OCI-LY3 (cell line): ENCODE data around the gene DDB1.

Experiments used
- H2AFZ ChIP-seq: fragments of 200-600, 300-600 bp; shearing (Covaris generic); 2 replicates; pipeline ENCODE4 v1.6.0; 2014; ENCODE audit warnings: antibody characterized with exemption, low read depth, low read length
- H3K27ac ChIP-seq: fragments of 200-600, 300-600 bp; sonication (generic); 2 replicates; pipeline ENCODE4 v1.5.1; 2014; ENCODE audit warnings: mild to moderate bottlenecking, low read length, moderate library complexity, mixed read lengths
- H3K27me3 ChIP-seq: fragments of 200-600, 300-600 bp; sonication (generic); 2 replicates; pipeline ENCODE4 v1.6.1; 2014; ENCODE audit warnings: low read depth, low read length, mixed read lengths
- H3K36me3 ChIP-seq: fragments of 200-600, 300-600 bp; sonication (generic); replicated peaks from 2 replicates; pipeline ENCODE3; 2014; ENCODE audit warnings: low read depth, low read length, mixed read lengths
- H3K4me1 ChIP-seq: fragments of 300-600, 200-600 bp; sonication (generic); 2 replicates; pipeline ENCODE4 v1.6.1; 2014; ENCODE audit warnings: low read length, mixed read lengths
- H3K4me2 ChIP-seq: fragments of 200-600, 300-600 bp; sonication (generic); 2 replicates; pipeline ENCODE4 v1.6.1; 2014; ENCODE audit warnings: low read length, mixed read lengths
- H3K4me3 ChIP-seq: fragments of 300-600, 200-600 bp; sonication (generic); 2 replicates; pipeline ENCODE4 v1.5.1; 2014; ENCODE audit warnings: antibody characterized with exemption, mild to moderate bottlenecking, low read length, moderate library complexity
- H3K79me2 ChIP-seq: fragments of 300-600, 200-600 bp; shearing (Covaris generic); 2 replicates; pipeline ENCODE4 v1.6.1; 2014; ENCODE audit warnings: mild to moderate bottlenecking, low read length, mixed read lengths
- H3K9ac ChIP-seq: fragments of 300-600, 200-600 bp; shearing (Covaris generic); 2 replicates; pipeline ENCODE4 v1.6.0; 2014; ENCODE audit warnings: mild to moderate bottlenecking, low read length, moderate library complexity
- H3K9me3 ChIP-seq: fragments of 200-600, 300-600 bp; shearing (Covaris generic); 2 replicates; pipeline ENCODE4 v1.6.1; 2014; ENCODE audit warnings: low read length, mixed read lengths; ENCODE audit not compliant: insufficient read depth
- H4K20me1 ChIP-seq: fragments of 200-600, 300-600 bp; sonication (generic); 2 replicates; pipeline ENCODE4 v1.6.1; 2016; ENCODE audit warnings: low read length, mixed read lengths; ENCODE audit not compliant: insufficient read depth
- EZH2phosphoT487 ChIP-seq: fragments of 200-600 bp; shearing (Covaris generic); IDR thresholded peaks from 2 replicates; pipeline ENCODE4 v1.6.1; 2018; ENCODE audit warnings: antibody characterized with exemption, mixed run types, low read depth
- TF ChIP-seq, protein P1 (sequence below): fragments of 200-600, 300-600 bp; sonication (generic); IDR thresholded peaks from 2 replicates; pipeline ENCODE4 v1.5.1; 2014; ENCODE audit warnings: antibody characterized with exemption, low read length, low read depth

The DDB1 gene

DNA sequence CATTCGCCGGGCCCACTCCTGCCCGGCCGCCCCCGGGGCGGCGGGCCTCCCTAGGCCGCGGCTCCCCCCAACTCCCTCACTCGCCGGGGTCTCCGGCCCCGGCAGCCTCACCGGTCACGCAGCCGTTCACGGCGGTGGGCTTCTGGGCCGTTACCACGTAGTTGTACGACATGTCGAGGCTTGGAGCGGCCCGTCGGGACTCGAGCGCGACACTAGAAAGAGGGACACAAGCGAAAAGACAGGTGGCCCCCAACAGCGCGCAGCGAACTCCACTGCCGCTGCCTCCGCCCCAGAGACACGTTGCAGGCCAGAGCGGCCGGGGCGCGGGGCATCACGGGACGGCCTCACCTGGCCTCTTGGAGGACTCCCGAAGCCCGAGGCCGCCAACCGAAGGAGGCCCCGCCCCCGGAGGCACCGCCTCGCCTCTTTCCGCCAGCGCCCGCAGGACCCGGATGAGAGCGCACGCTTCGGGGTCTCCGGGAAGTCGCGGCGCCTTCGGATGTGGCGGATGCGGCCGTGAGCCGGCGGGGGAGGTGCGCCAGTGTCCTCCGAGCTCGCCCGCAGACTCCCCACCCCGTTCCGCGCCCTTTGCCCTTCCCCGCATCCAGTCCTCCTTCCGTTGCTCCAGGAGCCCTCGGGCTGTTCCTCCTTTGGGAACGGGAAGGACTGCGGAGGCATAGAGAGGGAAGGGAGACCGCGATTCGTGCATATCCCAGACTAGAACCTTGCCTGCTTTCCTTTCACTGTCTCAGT, at the start of gene DDB1, which contains the start of gene TKFC:
DDB1 (minus strand) TSS at position 309 of the 753 bp plus-strand sequence; CDS start at position 172, 137 bp downstream.
TKFC (plus strand) TSS at position 432 of the 753 bp plus-strand sequence. CDS start 1,501 bp downstream, outside the sequence.
- H3K27ac ChIP-seq: peak within 1 kb of the TSS; percentile 54
- TF ChIP-seq, protein P1, sequence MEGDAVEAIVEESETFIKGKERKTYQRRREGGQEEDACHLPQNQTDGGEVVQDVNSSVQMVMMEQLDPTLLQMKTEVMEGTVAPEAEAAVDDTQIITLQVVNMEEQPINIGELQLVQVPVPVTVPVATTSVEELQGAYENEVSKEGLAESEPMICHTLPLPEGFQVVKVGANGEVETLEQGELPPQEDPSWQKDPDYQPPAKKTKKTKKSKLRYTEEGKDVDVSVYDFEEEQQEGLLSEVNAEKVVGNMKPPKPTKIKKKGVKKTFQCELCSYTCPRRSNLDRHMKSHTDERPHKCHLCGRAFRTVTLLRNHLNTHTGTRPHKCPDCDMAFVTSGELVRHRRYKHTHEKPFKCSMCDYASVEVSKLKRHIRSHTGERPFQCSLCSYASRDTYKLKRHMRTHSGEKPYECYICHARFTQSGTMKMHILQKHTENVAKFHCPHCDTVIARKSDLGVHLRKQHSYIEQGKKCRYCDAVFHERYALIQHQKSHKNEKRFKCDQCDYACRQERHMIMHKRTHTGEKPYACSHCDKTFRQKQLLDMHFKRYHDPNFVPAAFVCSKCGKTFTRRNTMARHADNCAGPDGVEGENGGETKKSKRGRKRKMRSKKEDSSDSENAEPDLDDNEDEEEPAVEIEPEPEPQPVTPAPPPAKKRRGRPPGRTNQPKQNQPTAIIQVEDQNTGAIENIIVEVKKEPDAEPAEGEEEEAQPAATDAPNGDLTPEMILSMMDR: no peak
- TF ChIP-seq EZH2phosphoT487: no peak
- H3K9me3 ChIP-seq: no peaks in the 10 kb centered on the region
- peak within 1 kb of the TSS; percentile 50; the same call in 1 of the 2 replicates for H2AFZ ChIP-seq
- peak within 1 kb of the TSS; percentile 90 for H3K9ac ChIP-seq
- H4K20me1 ChIP-seq: peaks cover 14% of the 10 kb centered on the region
- peaks cover 26% of the 10 kb centered on the region for H3K36me3 ChIP-seq
- H3K79me2 ChIP-seq: peaks cover 60% of the 10 kb centered on the region
- H3K27me3 ChIP-seq: no peaks in the 10 kb centered on the region
- H3K4me1 ChIP-seq: peaks cover 29% of the 10 kb centered on the region
- H3K4me3 ChIP-seq: peak within 1 kb of the TSS; percentile 89
- peak within 1 kb of the TSS; percentile 96 for H3K4me2 ChIP-seq

GRCh38 chr11:61380884-61381283, 48.0 kb upstream of the DDB1 start:
- TF ChIP-seq, protein P1: no peak
- TF ChIP-seq EZH2phosphoT487: no peak
- no peak overlapping the region for H3K4me3 ChIP-seq
- no peaks in the 10 kb centered on the region for H4K20me1 ChIP-seq
- no peak overlapping the region for H3K27ac ChIP-seq
- no peaks in the 10 kb centered on the region for H3K9me3 ChIP-seq
- H3K9ac ChIP-seq: no peak overlapping the region
- H2AFZ ChIP-seq: no peak overlapping the region
- no peak overlapping the region for H3K4me2 ChIP-seq
- H3K4me1 ChIP-seq: peaks cover 20% of the 10 kb centered on the region
- no peaks in the 10 kb centered on the region for H3K27me3 ChIP-seq
- H3K36me3 ChIP-seq: peaks cover 5% of the 10 kb centered on the region
- H3K79me2 ChIP-seq: no peaks in the 10 kb centered on the region

GRCh38 chr11:61378713-61379313, 45.9 kb upstream of the DDB1 start:
- no peak for TF ChIP-seq EZH2phosphoT487
- TF ChIP-seq, protein P1: no peak
- H3K9ac ChIP-seq: no peak overlapping the region

DNA sequence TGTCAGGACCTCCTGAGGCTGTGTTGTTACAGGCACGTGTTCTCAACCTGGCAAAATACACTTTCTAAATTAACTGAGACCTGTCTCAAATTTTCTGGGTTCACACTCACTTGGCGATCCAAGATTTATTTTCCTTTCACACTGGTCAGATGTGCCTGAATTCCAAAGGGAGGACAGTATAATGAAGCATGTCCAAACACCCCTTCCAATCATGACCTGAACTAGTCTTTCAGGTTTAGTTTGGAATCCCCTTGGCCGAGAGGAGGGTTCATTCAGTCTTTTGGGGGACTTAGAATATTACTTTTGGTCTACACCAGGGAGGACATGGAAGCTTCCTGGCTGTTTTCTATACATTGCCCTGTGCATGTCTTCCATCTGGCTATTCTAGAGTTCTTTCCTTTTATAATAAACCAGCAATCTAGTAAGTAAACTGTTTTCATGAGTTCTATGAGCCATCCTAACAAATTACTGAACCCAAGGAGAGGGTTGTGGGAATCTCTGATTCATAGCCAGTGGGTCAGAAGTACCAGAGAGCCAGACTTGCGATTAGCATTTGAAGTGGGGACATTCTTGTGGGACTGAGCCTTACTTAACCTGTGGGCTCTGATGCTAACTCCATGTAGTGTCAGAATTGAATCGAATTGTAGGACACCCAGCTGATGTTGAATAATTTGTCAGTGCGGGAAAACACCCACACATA, 44.7 kb upstream of the DDB1 start:
- Histone ChIP-seq H3K4me2 (no peak overlapping the region), H3K27me3 (no peaks in the 10 kb centered on the region), H3K4me1 (peaks cover 8% of the 10 kb centered on the region), H3K36me3 (peaks cover 26% of the 10 kb centered on the region), H2AFZ (no peak overlapping the region), H3K4me3 (no peak overlapping the region), H3K9ac (no peak overlapping the region), H3K79me2 (no peaks in the 10 kb centered on the region), H3K27ac (no peak overlapping the region), H3K9me3 (peaks cover 6% of the 10 kb centered on the region; the same call in 1 of the 2 replicates), H4K20me1 (no peaks in the 10 kb centered on the region)
- TF ChIP-seq EZH2phosphoT487: no peak
- TF ChIP-seq, protein P1: no peak

More at GRCh38 chr11:61378713-61379313, 45.9 kb upstream of the DDB1 start:
- Histone ChIP-seq H3K4me3 (no peak overlapping the region), H3K4me2 (no peak overlapping the region), H3K36me3 (peaks cover 16% of the 10 kb centered on the region), H4K20me1 (no peaks in the 10 kb centered on the region), H3K9me3 (no peaks in the 10 kb centered on the region), H3K27ac (no peak overlapping the region), H3K4me1 (peaks cover 8% of the 10 kb centered on the region), H2AFZ (no peak overlapping the region), H3K79me2 (no peaks in the 10 kb centered on the region), H3K27me3 (no peaks in the 10 kb centered on the region)
